ENCODE measurements around the gene NCOA7. TPM values are rescaled to one million over a fixed set of nuclear protein-coding genes. Genes with fewer than 3 reads are reported as not detected.

The NCOA7 gene
- total and polyA plus RNA-seq, 11 donors: 3.8 to 23.1 (median 8.2) TPM

DNA sequence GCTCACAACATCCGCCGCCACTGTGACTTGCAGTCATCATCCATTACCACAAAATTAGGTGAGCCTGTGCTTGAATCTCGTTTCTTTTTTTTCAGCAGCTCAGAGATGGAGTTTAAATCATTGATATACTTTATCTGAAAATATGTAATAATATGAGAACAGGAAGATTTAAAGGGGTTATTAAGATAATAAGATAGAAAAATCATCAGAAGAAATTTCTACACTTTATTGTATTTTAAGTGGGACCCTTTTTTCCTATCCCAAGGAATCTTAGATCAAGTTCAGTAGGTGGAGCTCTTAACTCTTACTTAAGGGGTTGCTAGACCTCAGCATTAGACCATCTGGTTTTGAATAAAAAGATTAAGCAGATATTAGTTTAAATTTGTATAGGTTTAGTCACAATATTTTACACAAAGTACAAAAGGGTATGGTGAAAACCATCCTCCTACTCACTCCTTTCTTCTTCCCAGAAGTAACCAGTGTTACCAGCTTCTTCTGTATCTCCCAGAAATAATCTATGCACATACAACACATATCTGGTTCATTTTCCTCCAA, 9.4 kb upstream of the NCOA7 start:
- TF ChIP-seq, protein P1, sequence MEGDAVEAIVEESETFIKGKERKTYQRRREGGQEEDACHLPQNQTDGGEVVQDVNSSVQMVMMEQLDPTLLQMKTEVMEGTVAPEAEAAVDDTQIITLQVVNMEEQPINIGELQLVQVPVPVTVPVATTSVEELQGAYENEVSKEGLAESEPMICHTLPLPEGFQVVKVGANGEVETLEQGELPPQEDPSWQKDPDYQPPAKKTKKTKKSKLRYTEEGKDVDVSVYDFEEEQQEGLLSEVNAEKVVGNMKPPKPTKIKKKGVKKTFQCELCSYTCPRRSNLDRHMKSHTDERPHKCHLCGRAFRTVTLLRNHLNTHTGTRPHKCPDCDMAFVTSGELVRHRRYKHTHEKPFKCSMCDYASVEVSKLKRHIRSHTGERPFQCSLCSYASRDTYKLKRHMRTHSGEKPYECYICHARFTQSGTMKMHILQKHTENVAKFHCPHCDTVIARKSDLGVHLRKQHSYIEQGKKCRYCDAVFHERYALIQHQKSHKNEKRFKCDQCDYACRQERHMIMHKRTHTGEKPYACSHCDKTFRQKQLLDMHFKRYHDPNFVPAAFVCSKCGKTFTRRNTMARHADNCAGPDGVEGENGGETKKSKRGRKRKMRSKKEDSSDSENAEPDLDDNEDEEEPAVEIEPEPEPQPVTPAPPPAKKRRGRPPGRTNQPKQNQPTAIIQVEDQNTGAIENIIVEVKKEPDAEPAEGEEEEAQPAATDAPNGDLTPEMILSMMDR (IDR thresholded peaks at IDR 0.05): peak in 5 of 12 donors; percentile 9 to 46 (median 32)
- no peak for TF ChIP-seq POLR2A (IDR thresholded peaks at IDR 0.05)
- peak overlapping the region; percentile 73 to 98 (median 90) for H3K27ac ChIP-seq
- peaks cover 0 to 12% (median 7%) of the 10 kb centered on the region in 12 donors for H3K4me1 ChIP-seq
- H3K27me3 ChIP-seq: no peaks in the 10 kb centered on the region
- DNase-seq (peak in 1 of 5 donors; percentile 46), ATAC-seq (peak in 1 of 4 donors; percentile 33)
- WGBS, 4 donors: 1 to 2% (median 1%) methylated on average over 3 of the region's 3 CpGs
- H3K9me3 ChIP-seq: no peaks in the 10 kb centered on the region
- H3K36me3 ChIP-seq: no peaks in the 10 kb centered on the region
- intact Hi-C loops (cut with DNase I): loop anchor here in 5 of 10 donors (2.0 to 5.0 kb wide), 2 partner anchors 175 to 176 kb away; partner anchors contain the start of gene HINT3 (in 5 of the 5)
- H3K4me3 ChIP-seq: peak overlapping the region; percentile 28 to 76 (median 64)

DNA sequence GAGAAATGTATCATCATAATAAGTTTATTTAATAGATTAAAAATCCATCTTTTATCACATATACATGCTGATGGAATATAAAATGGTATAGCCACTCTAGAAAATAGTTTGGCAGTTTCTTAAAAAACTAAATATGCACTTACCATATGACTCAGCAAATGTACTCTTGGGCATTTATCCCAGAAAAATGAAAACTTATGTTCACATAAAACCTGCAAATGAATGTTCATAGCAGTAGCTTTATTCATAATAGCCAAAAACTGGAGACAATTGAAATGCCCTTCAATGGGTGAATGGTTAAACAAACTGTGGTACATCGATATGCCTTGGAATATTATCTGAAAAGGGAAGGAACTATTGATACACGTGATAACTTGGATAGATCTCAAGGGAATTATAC, 6.4 kb upstream of the NCOA7 start:
- ATAC-seq: no peak
- Histone ChIP-seq H3K36me3 (no peaks in the 10 kb centered on the region), H3K27ac (no peak overlapping the region), H3K27me3 (no peaks in the 10 kb centered on the region), H3K9me3 (no peaks in the 10 kb centered on the region), H3K4me1 (peaks cover 4 to 19% (median 11%) of the 10 kb centered on the region in 12 donors), H3K4me3 (no peak overlapping the region)
- no peak for DNase-seq
- intact Hi-C loops (cut with DNase I): loop anchor here in 3 of 10 donors (5.0 kb wide), 1 partner anchor 173 kb away; the partner anchor contains the start of gene HINT3 (in 3 of the 3)
- 75 to 82% (median 78%) methylated on average over 2 of the region's 2 CpGs for WGBS, 4 donors
- TF ChIP-seq, protein P1 (IDR thresholded peaks at IDR 0.05): no peak
- no peak for TF ChIP-seq POLR2A (IDR thresholded peaks at IDR 0.05)

DNA sequence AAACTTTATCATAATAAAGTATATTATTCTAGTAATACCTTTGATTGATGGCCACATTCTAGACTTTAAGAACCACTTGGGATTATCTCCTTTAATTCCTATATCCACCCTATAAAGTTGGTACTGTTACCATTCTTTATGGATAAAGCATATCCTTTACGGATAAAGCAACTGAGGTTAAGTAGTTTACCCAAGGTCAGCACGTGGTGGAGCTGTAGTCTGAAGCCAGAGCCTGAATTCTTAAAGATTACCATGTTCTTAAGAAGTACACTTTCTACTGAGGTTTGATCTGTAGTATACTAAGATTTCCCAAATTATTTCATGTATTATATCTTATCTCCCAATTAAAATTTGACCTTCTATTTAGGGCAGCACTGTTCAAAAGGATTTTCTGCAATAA, 3.0 kb upstream of the NCOA7 start:
- Histone ChIP-seq H3K9me3 (no peaks in the 10 kb centered on the region), H3K4me3 (no peak overlapping the region), H3K36me3 (no peaks in the 10 kb centered on the region), H3K4me1 (peaks cover 0 to 27% (median 17%) of the 10 kb centered on the region in 12 donors), H3K27ac (no peak overlapping the region), H3K27me3 (no peaks in the 10 kb centered on the region)
- no peak for DNase-seq
- ATAC-seq: no peak
- TF ChIP-seq POLR2A (IDR thresholded peaks at IDR 0.05): no peak
- TF ChIP-seq, protein P1 (IDR thresholded peaks at IDR 0.05): peak in 11 of 12 donors; percentile 27 to 52 (median 41)
- WGBS, 4 donors: 34 to 42% (median 37%) methylated on average over 2 of the region's 2 CpGs
- intact Hi-C loops (cut with DNase I): loop anchor here in 4 of 10 donors (2.0 to 5.0 kb wide), 3 partner anchors 169 to 185 kb away; partner anchors contain the start of gene HINT3 (in 4 of the 4)

DNA sequence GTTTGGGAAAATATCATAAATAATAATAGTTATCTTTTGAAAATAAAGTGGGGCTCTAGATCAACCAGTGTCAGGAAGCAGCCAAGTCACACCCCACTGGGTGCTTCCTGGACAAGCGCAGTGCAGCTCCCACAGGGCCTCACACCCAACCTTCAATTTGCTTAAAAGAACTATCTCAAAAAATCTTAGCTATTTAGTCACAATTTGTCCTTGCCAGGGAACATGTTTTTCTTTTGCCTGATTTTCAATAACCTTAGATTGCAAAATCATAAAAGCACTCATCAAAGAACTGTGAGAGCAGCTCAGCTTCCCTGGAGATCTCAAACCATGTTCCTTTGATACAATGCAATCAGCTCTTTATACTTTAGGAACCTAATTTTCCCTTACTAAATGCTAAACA, 1.6 kb upstream of the NCOA7 start:
- Histone ChIP-seq H3K36me3 (no peaks in the 10 kb centered on the region), H3K4me3 (peak overlapping the region in 1 of 12 donors; percentile 88), H3K27ac (peak overlapping the region; percentile 87 to 98 (median 96)), H3K4me1 (peaks cover 0 to 41% (median 22%) of the 10 kb centered on the region in 12 donors), H3K27me3 (no peaks in the 10 kb centered on the region), H3K9me3 (no peaks in the 10 kb centered on the region)
- TF ChIP-seq, protein P1 (IDR thresholded peaks at IDR 0.05): no peak
- no peak for TF ChIP-seq POLR2A (IDR thresholded peaks at IDR 0.05)
- 33 to 66% (median 49%) methylated on average over 1 of the region's 1 CpG for WGBS, 4 donors
- ATAC-seq (no peak), DNase-seq (no peak)
- intact Hi-C loops (cut with DNase I): loop anchor here in 4 of 10 donors (2.0 to 5.0 kb wide), 3 partner anchors 168 to 183 kb away; partner anchors contain the start of gene HINT3 (in 4 of the 4)

Data from heart left ventricle (tissue), 16 donors.